Activated CD4-positive, alpha-beta memory T cell treated with anti-CD3 and anti-CD28 coated beads for 36 hours (primary cell): ENCODE data around the gene ABHD16B. TPM values are rescaled to one million over a fixed set of nuclear protein-coding genes. Genes with fewer than 3 reads are reported as not detected.
A peak's percentile ranks its signal among the peaks of the same experiment; 100 is the strongest.

Experiments
- CTCF ChIA-PET: fragments of 350-600 bp; sonication (Branson Sonifier 250); formaldehyde crosslinking; loops from one replicate; lab custom pipeline; 2021; ENCODE audit warnings: antibody characterized with exemption, inconsistent platforms; lab: Charles Lee
- POLR2A ChIA-PET: fragments of 350-600 bp; sonication (Branson Sonifier 250); formaldehyde crosslinking; loops from one replicate; lab custom pipeline; 2021; ENCODE audit warnings: antibody characterized with exemption; lab: Charles Lee
- DNase-seq: peaks from one replicate; pipeline ENCODE4 v3.0.0-alpha.2; 2020
- H3K27ac Mint-ChIP-seq: one replicate; pipeline ENCODE4 v1.8.0; 2021; ENCODE audit warnings: mixed read lengths
- H3K27me3 Mint-ChIP-seq: one replicate; pipeline ENCODE4 v1.8.0; 2021; ENCODE audit warnings: mixed read lengths
- H3K36me3 Mint-ChIP-seq: one replicate; pipeline ENCODE4 v1.8.0; 2021; ENCODE audit warnings: mixed read lengths
- H3K4me1 Mint-ChIP-seq: one replicate; pipeline ENCODE4 v1.8.0; 2021; ENCODE audit warnings: low read depth, mixed read lengths
- H3K4me3 Mint-ChIP-seq: one replicate; pipeline ENCODE4 v1.8.0; 2021; ENCODE audit warnings: mild to moderate bottlenecking, mixed read lengths
- H3K9me3 Mint-ChIP-seq: one replicate; pipeline ENCODE4 v1.8.0; 2021; ENCODE audit warnings: mixed read lengths
- intact Hi-C: fragments of 100-400 bp; cut with micrococcal nuclease; formaldehyde crosslinking; loops from one replicate; pipeline ENCODE4 v1.15.1; 2023
- total RNA-seq, 2 experiments: library from RNA; stranded (reverse); gene quantifications; one replicate each; pipeline ENCODE4 v1.2.3, GENCODE V29; 2021

The ABHD16B gene
- not detected for total RNA-seq

GRCh38 chr20:63861365-63861934 is at the start of gene ABHD16B:
Gene ABHD16B (plus strand): TSS chr20:63861498. CDS start chr20:63861541, 43 bp downstream.
- Mint-ChIP-seq H3K27ac (no peak within 1 kb of the TSS), H3K9me3 (no peaks in the 10 kb centered on the region), H3K27me3 (no peaks in the 10 kb centered on the region), H3K4me3 (no peak within 1 kb of the TSS), H3K4me1 (peaks cover 42% of the 10 kb centered on the region), H3K36me3 (peaks cover 26% of the 10 kb centered on the region)
- no peak for DNase-seq
- intact Hi-C loops: no loop called here
- ChIA-PET CTCF (no interaction called here), POLR2A (no interaction called here)

- no peak overlapping the region for H3K4me3 Mint-ChIP-seq
- H3K27ac Mint-ChIP-seq: no peak overlapping the region
- POLR2A ChIA-PET: no interaction called here
- no peaks in the 10 kb centered on the region for H3K36me3 Mint-ChIP-seq
- no peak for DNase-seq
- no peaks in the 10 kb centered on the region for H3K27me3 Mint-ChIP-seq
- intact Hi-C loops: no loop called here
- no peaks in the 10 kb centered on the region for H3K4me1 Mint-ChIP-seq
- CTCF ChIA-PET: no interaction called here
- no peaks in the 10 kb centered on the region for H3K9me3 Mint-ChIP-seq
Observed at GRCh38 chr20:63814891-63815614, 46.2 kb upstream of the ABHD16B start.

- Mint-ChIP-seq H3K27ac (no peak overlapping the region), H3K36me3 (no peaks in the 10 kb centered on the region), H3K27me3 (no peaks in the 10 kb centered on the region), H3K4me3 (no peak overlapping the region), H3K9me3 (no peaks in the 10 kb centered on the region), H3K4me1 (no peaks in the 10 kb centered on the region)
- ChIA-PET CTCF (no interaction called here), POLR2A (no interaction called here)
- no peak for DNase-seq
- intact Hi-C loops: no loop called here
Observed at GRCh38 chr20:63815615-63816253, 45.6 kb upstream of the ABHD16B start.

GRCh38 chr20:63819224-63819921 is 41.9 kb upstream of the ABHD16B start:
- intact Hi-C loops: no loop called here
- Mint-ChIP-seq H3K27ac (no peak overlapping the region), H3K4me3 (no peak overlapping the region), H3K27me3 (peaks cover 10% of the 10 kb centered on the region), H3K36me3 (no peaks in the 10 kb centered on the region), H3K4me1 (no peaks in the 10 kb centered on the region), H3K9me3 (no peaks in the 10 kb centered on the region)
- POLR2A ChIA-PET: interaction anchor here (0.7 kb wide), 1 partner anchor 19 kb away, joined by 3 read pairs; no protein-coding TSS in a partner anchor
- CTCF ChIA-PET: no interaction called here
- no peak for DNase-seq

- H3K9me3 Mint-ChIP-seq: no peaks in the 10 kb centered on the region
- H3K4me1 Mint-ChIP-seq: peaks cover 8% of the 10 kb centered on the region
- intact Hi-C loops: no loop called here
Observed at GRCh38 chr20:63821811-63822210, 39.5 kb upstream of the ABHD16B start.

GRCh38 chr20:63822276-63822696 is 39.0 kb upstream of the ABHD16B start:
- POLR2A ChIA-PET: no interaction called here
- Mint-ChIP-seq H3K27ac (no peak overlapping the region), H3K4me3 (no peak overlapping the region), H3K9me3 (no peaks in the 10 kb centered on the region), H3K4me1 (peaks cover 8% of the 10 kb centered on the region), H3K36me3 (no peaks in the 10 kb centered on the region), H3K27me3 (peaks cover 25% of the 10 kb centered on the region)
- DNase-seq: no peak
- intact Hi-C loops: no loop called here
- CTCF ChIA-PET: no interaction called here

More at GRCh38 chr20:63821811-63822210, 39.5 kb upstream of the ABHD16B start:
- H3K4me3 Mint-ChIP-seq: no peak overlapping the region
- ChIA-PET POLR2A (no interaction called here), CTCF (no interaction called here)
- no peaks in the 10 kb centered on the region for H3K36me3 Mint-ChIP-seq
- no peak for DNase-seq
- H3K27ac Mint-ChIP-seq: no peak overlapping the region
- peaks cover 22% of the 10 kb centered on the region for H3K27me3 Mint-ChIP-seq

- Mint-ChIP-seq H3K36me3 (no peaks in the 10 kb centered on the region), H3K4me3 (no peak overlapping the region), H3K27me3 (peaks cover 33% of the 10 kb centered on the region), H3K4me1 (peaks cover 8% of the 10 kb centered on the region), H3K9me3 (no peaks in the 10 kb centered on the region), H3K27ac (no peak overlapping the region)
- CTCF ChIA-PET: interaction anchor here (0.7 kb wide), 1 partner anchor 9 kb away, joined by 3 read pairs; no protein-coding TSS in a partner anchor
- no peak for DNase-seq
- POLR2A ChIA-PET: no interaction called here
- intact Hi-C loops: no loop called here
Observed at GRCh38 chr20:63823691-63824311, 37.5 kb upstream of the ABHD16B start.

GRCh38 chr20:63825331-63826118 is 35.8 kb upstream of the ABHD16B start:
- POLR2A ChIA-PET: no interaction called here
- Mint-ChIP-seq H3K27ac (peak overlapping the region; percentile 56), H3K4me1 (peaks cover 20% of the 10 kb centered on the region), H3K27me3 (peaks cover 46% of the 10 kb centered on the region), H3K9me3 (no peaks in the 10 kb centered on the region), H3K36me3 (peaks cover 2% of the 10 kb centered on the region), H3K4me3 (no peak overlapping the region)
- no peak for DNase-seq
- intact Hi-C loops: no loop called here
- CTCF ChIA-PET: no interaction called here

- peaks cover 46% of the 10 kb centered on the region for H3K27me3 Mint-ChIP-seq
- no peak overlapping the region for H3K27ac Mint-ChIP-seq
- no peak overlapping the region for H3K4me3 Mint-ChIP-seq
- ChIA-PET CTCF (interaction anchor here (0.7 kb wide), 1 partner anchor 16 kb away, joined by 3 read pairs; no protein-coding TSS in a partner anchor), POLR2A (no interaction called here)
- intact Hi-C loops: no loop called here
- H3K4me1 Mint-ChIP-seq: peaks cover 20% of the 10 kb centered on the region
- H3K36me3 Mint-ChIP-seq: peaks cover 2% of the 10 kb centered on the region
- no peak for DNase-seq
- no peaks in the 10 kb centered on the region for H3K9me3 Mint-ChIP-seq
Observed at GRCh38 chr20:63826753-63827152, 34.5 kb upstream of the ABHD16B start.

- CTCF ChIA-PET: no interaction called here
- peaks cover 44% of the 10 kb centered on the region for H3K27me3 Mint-ChIP-seq
Observed at GRCh38 chr20:63828124-63828523, 33.2 kb upstream of the ABHD16B start.

GRCh38 chr20:63828545-63828944 is 32.8 kb upstream of the ABHD16B start:
- intact Hi-C loops: no loop called here
- POLR2A ChIA-PET: no interaction called here
- DNase-seq: no peak

More at GRCh38 chr20:63828124-63828523, 33.2 kb upstream of the ABHD16B start:
- Mint-ChIP-seq H3K36me3 (peaks cover 2% of the 10 kb centered on the region), H3K4me1 (peaks cover 20% of the 10 kb centered on the region), H3K4me3 (no peak overlapping the region), H3K27ac (no peak overlapping the region), H3K9me3 (no peaks in the 10 kb centered on the region)
- POLR2A ChIA-PET: no interaction called here
- intact Hi-C loops: no loop called here
- no peak for DNase-seq

More at GRCh38 chr20:63828545-63828944, 32.8 kb upstream of the ABHD16B start:
- Mint-ChIP-seq H3K27me3 (peaks cover 45% of the 10 kb centered on the region), H3K4me3 (no peak overlapping the region), H3K9me3 (no peaks in the 10 kb centered on the region), H3K36me3 (peaks cover 2% of the 10 kb centered on the region), H3K4me1 (peaks cover 20% of the 10 kb centered on the region), H3K27ac (no peak overlapping the region)
- CTCF ChIA-PET: no interaction called here
